ENCODE results near the gene IMMP2L.

Gene IMMP2L

GRCh38 chr7:111056371-111056770 is 505.9 kb downstream of the IMMP2L start:
- no peak for DNase-seq

- no peak for DNase-seq
Measured at GRCh38 chr7:111053035-111053434, 509.3 kb downstream of the IMMP2L start.

- DNase-seq: no peak
Measured at GRCh38 chr7:111051832-111052231, 510.5 kb downstream of the IMMP2L start.

GRCh38 chr7:111050875-111051416 is 511.3 kb downstream of the IMMP2L start:
- no peak for DNase-seq

- no peak for DNase-seq
Measured at GRCh38 chr7:111049971-111050680, 512.2 kb downstream of the IMMP2L start.

- DNase-seq: no peak
Measured at GRCh38 chr7:111047595-111047994, 514.7 kb downstream of the IMMP2L start.

- DNase-seq: no peak
Measured at GRCh38 chr7:111045449-111045848, 516.8 kb downstream of the IMMP2L start.

GRCh38 chr7:111043561-111043960 is 518.7 kb downstream of the IMMP2L start:
- DNase-seq: no peak

GRCh38 chr7:111042842-111043241 is 519.5 kb downstream of the IMMP2L start:
- DNase-seq: no peak

GRCh38 chr7:111041577-111041976 is 520.7 kb downstream of the IMMP2L start:
- DNase-seq: no peak

- no peak for DNase-seq
Measured at GRCh38 chr7:111038185-111038584, 524.1 kb downstream of the IMMP2L start.

GRCh38 chr7:111031916-111032315 is 530.4 kb downstream of the IMMP2L start:
- no peak for DNase-seq

GRCh38 chr7:111030336-111030735 is 532.0 kb downstream of the IMMP2L start:
- no peak for DNase-seq

- no peak for DNase-seq
Measured at GRCh38 chr7:111029574-111030251, 532.6 kb downstream of the IMMP2L start.

GRCh38 chr7:111029141-111029572 is 533.1 kb downstream of the IMMP2L start:
- no peak for DNase-seq

GRCh38 chr7:111027396-111027795 is 534.9 kb downstream of the IMMP2L start:
- DNase-seq: no peak

GRCh38 chr7:111026806-111027205 is 535.5 kb downstream of the IMMP2L start:
- no peak for DNase-seq

- DNase-seq: no peak
Measured at GRCh38 chr7:111026343-111026742, 535.9 kb downstream of the IMMP2L start.

- DNase-seq: no peak
Measured at GRCh38 chr7:111025006-111025405, 537.3 kb downstream of the IMMP2L start.

GRCh38 chr7:111018960-111019736 is 543.1 kb downstream of the IMMP2L start:
- no peak for DNase-seq

- no peak for DNase-seq
Measured at GRCh38 chr7:111018447-111018846, 543.8 kb downstream of the IMMP2L start.

GRCh38 chr7:111014079-111014478 is 548.2 kb downstream of the IMMP2L start:
- no peak for DNase-seq

All from kidney glomerular epithelial cell (primary cell).